HL-60 (cell line): ENCODE results near the gene PAQR8.
A peak's percentile ranks its signal among the peaks of the same experiment; 100 is the strongest.

Experiments
- DNase-seq, 2 experiments: peaks; one replicate each; pipeline ENCODE4 v3.0.0-alpha.2; 2010 to 2020; ENCODE audit warnings: low read depth in 1 of 2, low spot score in 1 of 2
- H3K27ac ChIP-seq: fragments of 250-450 bp; sonication (Bioruptor Pico); replicated peaks from 2 replicates; pipeline ENCODE4 v1.5.1; 2020; ENCODE audit warnings: mild to moderate bottlenecking, moderate library complexity
- H3K27me3 ChIP-seq: fragments of 250-450 bp; sonication (Bioruptor Pico); 2 replicates; pipeline ENCODE4 v1.5.1; 2021; ENCODE audit warnings: mild to moderate bottlenecking, moderate library complexity; ENCODE audit not compliant: insufficient read depth, poor library complexity, severe bottlenecking
- H3K4me3 ChIP-seq: replicated peaks from 2 replicates; pipeline ENCODE4 v1.5.1; 2011; ENCODE audit warnings: mild to moderate bottlenecking, control low read depth, low read length; ENCODE audit not compliant: insufficient read depth
- GABPA ChIP-seq: IDR thresholded peaks from 2 replicates; pipeline ENCODE4 v1.6.1; 2012; ENCODE audit warnings: low read depth
- POLR2AphosphoS5 ChIP-seq: IDR thresholded peaks from 2 replicates; pipeline ENCODE4 v1.6.1; 2012; ENCODE audit warnings: low read depth
- SPI1 ChIP-seq: IDR thresholded peaks from 2 replicates; pipeline ENCODE4 v1.6.1; 2012; ENCODE audit warnings: low read depth, mild to moderate bottlenecking, borderline replicate concordance
- TF ChIP-seq, protein P1 (sequence below): IDR thresholded peaks from one replicate; pipeline ENCODE4 v1.5.1; 2011; ENCODE audit warnings: low read length, control low read depth, inconsistent platforms; ENCODE audit not compliant: insufficient read depth
- TF ChIP-seq, protein P2 (sequence below): IDR thresholded peaks from 2 replicates; pipeline ENCODE4 v1.6.1; 2012; ENCODE audit warnings: low read depth; ENCODE audit not compliant: insufficient replicate concordance

The PAQR8 gene

DNA sequence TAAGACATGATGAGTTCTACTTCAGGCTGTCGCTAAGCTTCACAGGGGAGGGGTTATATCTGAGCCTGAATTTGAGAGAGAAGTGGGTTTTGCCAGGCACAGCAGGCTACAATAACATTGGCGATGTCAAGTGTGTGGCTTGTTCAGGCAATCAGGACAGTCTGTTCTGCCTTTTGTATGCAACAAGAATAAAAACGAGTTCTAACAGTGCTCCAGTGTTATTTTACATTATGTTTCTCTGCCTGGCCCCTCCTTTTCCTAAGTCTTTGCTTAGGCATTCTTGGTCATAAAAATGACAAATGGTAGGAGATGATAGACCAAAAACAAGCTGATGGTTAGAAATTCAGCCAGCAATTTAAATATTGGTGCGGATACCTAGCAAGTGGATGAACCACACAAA is 26.8 kb downstream of the PAQR8 start:
- H3K27ac ChIP-seq = peak overlapping the region; percentile 70; the same call in 1 of the 2 replicates
- H3K27me3 ChIP-seq = no peaks in the 10 kb centered on the region
- DNase-seq = no peak
- no peak for TF ChIP-seq SPI1
- no peak for TF ChIP-seq GABPA
- TF ChIP-seq, protein P1, sequence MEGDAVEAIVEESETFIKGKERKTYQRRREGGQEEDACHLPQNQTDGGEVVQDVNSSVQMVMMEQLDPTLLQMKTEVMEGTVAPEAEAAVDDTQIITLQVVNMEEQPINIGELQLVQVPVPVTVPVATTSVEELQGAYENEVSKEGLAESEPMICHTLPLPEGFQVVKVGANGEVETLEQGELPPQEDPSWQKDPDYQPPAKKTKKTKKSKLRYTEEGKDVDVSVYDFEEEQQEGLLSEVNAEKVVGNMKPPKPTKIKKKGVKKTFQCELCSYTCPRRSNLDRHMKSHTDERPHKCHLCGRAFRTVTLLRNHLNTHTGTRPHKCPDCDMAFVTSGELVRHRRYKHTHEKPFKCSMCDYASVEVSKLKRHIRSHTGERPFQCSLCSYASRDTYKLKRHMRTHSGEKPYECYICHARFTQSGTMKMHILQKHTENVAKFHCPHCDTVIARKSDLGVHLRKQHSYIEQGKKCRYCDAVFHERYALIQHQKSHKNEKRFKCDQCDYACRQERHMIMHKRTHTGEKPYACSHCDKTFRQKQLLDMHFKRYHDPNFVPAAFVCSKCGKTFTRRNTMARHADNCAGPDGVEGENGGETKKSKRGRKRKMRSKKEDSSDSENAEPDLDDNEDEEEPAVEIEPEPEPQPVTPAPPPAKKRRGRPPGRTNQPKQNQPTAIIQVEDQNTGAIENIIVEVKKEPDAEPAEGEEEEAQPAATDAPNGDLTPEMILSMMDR = no peak
- TF ChIP-seq POLR2AphosphoS5 = no peak
- TF ChIP-seq, protein P2, sequence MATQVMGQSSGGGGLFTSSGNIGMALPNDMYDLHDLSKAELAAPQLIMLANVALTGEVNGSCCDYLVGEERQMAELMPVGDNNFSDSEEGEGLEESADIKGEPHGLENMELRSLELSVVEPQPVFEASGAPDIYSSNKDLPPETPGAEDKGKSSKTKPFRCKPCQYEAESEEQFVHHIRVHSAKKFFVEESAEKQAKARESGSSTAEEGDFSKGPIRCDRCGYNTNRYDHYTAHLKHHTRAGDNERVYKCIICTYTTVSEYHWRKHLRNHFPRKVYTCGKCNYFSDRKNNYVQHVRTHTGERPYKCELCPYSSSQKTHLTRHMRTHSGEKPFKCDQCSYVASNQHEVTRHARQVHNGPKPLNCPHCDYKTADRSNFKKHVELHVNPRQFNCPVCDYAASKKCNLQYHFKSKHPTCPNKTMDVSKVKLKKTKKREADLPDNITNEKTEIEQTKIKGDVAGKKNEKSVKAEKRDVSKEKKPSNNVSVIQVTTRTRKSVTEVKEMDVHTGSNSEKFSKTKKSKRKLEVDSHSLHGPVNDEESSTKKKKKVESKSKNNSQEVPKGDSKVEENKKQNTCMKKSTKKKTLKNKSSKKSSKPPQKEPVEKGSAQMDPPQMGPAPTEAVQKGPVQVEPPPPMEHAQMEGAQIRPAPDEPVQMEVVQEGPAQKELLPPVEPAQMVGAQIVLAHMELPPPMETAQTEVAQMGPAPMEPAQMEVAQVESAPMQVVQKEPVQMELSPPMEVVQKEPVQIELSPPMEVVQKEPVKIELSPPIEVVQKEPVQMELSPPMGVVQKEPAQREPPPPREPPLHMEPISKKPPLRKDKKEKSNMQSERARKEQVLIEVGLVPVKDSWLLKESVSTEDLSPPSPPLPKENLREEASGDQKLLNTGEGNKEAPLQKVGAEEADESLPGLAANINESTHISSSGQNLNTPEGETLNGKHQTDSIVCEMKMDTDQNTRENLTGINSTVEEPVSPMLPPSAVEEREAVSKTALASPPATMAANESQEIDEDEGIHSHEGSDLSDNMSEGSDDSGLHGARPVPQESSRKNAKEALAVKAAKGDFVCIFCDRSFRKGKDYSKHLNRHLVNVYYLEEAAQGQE = no peak
- no peak overlapping the region for H3K4me3 ChIP-seq

DNA sequence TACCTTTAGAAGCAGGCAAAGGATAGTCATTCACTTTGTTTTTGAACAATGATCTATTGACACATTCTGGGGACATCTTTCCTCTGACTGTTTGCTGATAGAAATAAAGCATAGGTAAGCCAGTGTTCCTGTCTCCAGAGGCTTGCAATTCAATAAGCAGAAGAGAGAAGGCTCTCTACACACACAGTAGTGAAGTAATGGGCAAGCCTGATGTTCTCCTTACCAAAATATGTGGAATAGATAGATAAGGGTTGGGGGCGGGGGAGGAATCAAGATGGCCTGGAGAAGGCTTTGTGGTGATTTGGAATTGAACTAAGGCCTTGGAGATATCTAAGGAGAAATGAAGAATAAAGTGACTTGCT is 27.3 kb downstream of the PAQR8 start:
- peak overlapping the region; percentile 70 for H3K27ac ChIP-seq
- no peak for DNase-seq

DNA sequence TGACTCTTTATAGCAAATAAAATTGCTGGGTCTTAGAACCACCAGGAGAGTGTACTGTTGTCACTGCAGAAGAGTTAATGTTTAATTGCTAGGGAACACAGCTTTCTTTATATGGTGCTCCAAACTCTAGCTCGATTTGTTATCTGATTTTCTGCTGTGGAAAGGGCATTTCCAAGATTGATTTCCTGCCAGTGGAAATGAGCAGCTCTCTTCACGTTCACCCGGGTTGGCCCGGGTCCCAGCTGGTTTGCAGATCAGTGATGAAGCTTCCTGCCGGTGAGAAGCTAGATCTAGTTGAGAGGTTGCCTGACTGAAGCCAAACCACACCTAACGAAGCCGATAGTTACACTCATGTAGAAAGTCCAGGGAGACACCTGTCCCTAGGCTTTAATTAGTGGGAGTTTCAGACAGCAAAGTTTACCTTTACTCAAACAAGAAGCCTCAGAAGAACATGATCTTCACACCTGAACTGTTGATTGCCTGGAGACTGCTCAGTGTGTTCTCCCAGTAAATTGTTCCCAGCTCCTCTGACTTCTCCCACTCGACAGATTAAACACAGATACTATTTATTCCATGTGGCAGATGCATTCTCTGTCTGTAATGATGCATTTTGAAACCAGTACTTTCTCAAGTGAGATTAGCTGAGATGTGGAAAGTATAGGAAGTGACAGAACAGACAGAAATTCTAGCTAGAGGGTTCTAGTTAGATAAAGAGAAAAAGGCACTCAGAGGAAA is 27.8 kb downstream of the PAQR8 start:
- DNase-seq = peak in 1 of 2 experiments; percentile 18
- TF ChIP-seq, protein P1 = no peak
- H3K27ac ChIP-seq = peak overlapping the region; percentile 70
- H3K27me3 ChIP-seq = no peaks in the 10 kb centered on the region
- no peak overlapping the region for H3K4me3 ChIP-seq

More for the DNA sequence above, 27.3 kb downstream of the PAQR8 start:
- TF ChIP-seq GABPA = no peak
- TF ChIP-seq, protein P2 = no peak
- TF ChIP-seq POLR2AphosphoS5 = no peak
- TF ChIP-seq, protein P1 = no peak
- no peak for TF ChIP-seq SPI1
- Histone ChIP-seq H3K27me3 (no peaks in the 10 kb centered on the region), H3K4me3 (no peak overlapping the region)

DNA sequence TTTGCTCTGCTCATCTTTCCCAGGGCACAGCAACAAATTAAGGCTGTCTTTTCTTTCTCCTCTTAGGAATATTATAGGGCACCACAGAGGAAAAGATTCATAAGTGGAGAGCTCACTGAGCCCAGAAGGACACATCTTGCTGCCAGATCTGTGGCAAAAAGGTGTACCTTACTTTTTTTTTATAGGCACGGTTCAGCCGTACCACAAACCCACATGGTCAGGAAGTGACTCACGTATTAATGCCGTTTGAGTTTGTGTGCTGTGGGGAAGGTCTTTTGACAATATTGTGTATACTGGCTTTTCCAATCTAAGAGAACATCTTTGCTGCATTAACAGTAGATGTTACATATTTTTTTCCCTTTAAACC is 28.4 kb downstream of the PAQR8 start:
- peak overlapping the region; percentile 70 for H3K27ac ChIP-seq
- H3K27me3 ChIP-seq = no peaks in the 10 kb centered on the region
- DNase-seq = peak; percentile 58 to 67
- no peak overlapping the region for H3K4me3 ChIP-seq
- TF ChIP-seq POLR2AphosphoS5 (no peak), SPI1 (no peak), GABPA (no peak)
- TF ChIP-seq, protein P2 = no peak
- TF ChIP-seq, protein P1 = no peak
